K562 (cell line): ENCODE measurements around the gene INCENP. TPM values are rescaled to one million over a fixed set of nuclear protein-coding genes. Genes with fewer than 3 reads are reported as not detected.

ENCODE experiments used
- ATAC-seq: fragments of 200-7000 bp; cut with Tn5 transposase; 3 replicates; pipeline ENCODE4 v1.9.1; 2020; ENCODE audit warnings: moderate library complexity
- BruUV-seq: library from RNA; stranded (reverse); fragments of 400-500 nt; replicated peaks from 2 replicates; lab custom pipeline; 2021; lab: Mats Ljungman, UMichigan
- CTCF ChIA-PET: fragments of 300-600 bp; formaldehyde crosslinking; extraction: SDS; loops from one replicate; lab custom pipeline; 2021; ENCODE audit warnings: low intra/inter-chr PET ratio; lab: Yijun Ruan, JAX
- POLR2A ChIA-PET: fragments of 300-600, 350-650 bp; sonication (Branson Sonifier 250); formaldehyde crosslinking; extraction: SDS; loops from one replicate; lab custom pipeline; 2021; ENCODE audit warnings: antibody characterized with exemption, inconsistent platforms; lab: Yijun Ruan, JAX
- DNase-seq, 4 experiments: peaks; one replicate each; pipeline versions ENCODE4 v3.0.0 to v3.0.0-alpha.2; 2011 to 2018; ENCODE audit warnings: low spot score in 3 of 4, mixed read lengths in 3 of 4; ENCODE audit errors: extremely low read depth in 1 of 4
- FAIRE-seq: peaks from 2 replicates; lab custom pipeline; 2011; peaks lifted over from hg19 to GRCh38; lab: Jason Lieb, UNC
- H2AFZ ChIP-seq: 2 replicates; pipeline ENCODE4 v1.6.0; 2011; ENCODE audit warnings: low read depth, low read length, control low read depth, inconsistent platforms
- H3K27ac ChIP-seq: fragments of 200-600 bp; 3 replicates; pipeline ENCODE4 v1.8.0; 2011; ENCODE audit warnings: low read depth, mild to moderate bottlenecking, control low read depth, inconsistent platforms, low read length, moderate library complexity, mixed read lengths; ENCODE audit errors: extremely low read depth
- H3K27me3 ChIP-seq, 2 experiments: fragments of 300-600 bp in 1 of 2; 2 replicates in 1 of 2; 3 replicates in 1 of 2; pipeline versions ENCODE4 v1.6.0 to v1.8.0; 2011; ENCODE audit warnings: inconsistent platforms in 2 of 2, low read length in 2 of 2, mild to moderate bottlenecking in 1 of 2, mixed read lengths in 1 of 2, moderate library complexity in 1 of 2; ENCODE audit not compliant: control insufficient read depth in 2 of 2, insufficient read depth in 2 of 2
- H3K36me3 ChIP-seq: fragments of 300-600 bp; 3 replicates; pipeline ENCODE4 v1.8.0; 2011; ENCODE audit warnings: mild to moderate bottlenecking, low read length, inconsistent platforms; ENCODE audit not compliant: control insufficient read depth, insufficient read depth
- H3K4me1 ChIP-seq, 2 experiments: fragments of 200-600 bp in 1 of 2; replicated peaks in 1 of 2; 2 replicates in 1 of 2; 3 replicates in 1 of 2; pipeline versions ENCODE4 v1.5.1 to v1.8.0; 2011; ENCODE audit warnings: inconsistent platforms in 2 of 2, low read length in 2 of 2, mild to moderate bottlenecking in 1 of 2, mixed read lengths in 1 of 2, moderate library complexity in 1 of 2; ENCODE audit not compliant: control insufficient read depth in 2 of 2, insufficient read depth in 2 of 2
- H3K4me2 ChIP-seq: 2 replicates; pipeline ENCODE4 v1.6.1; 2011; ENCODE audit warnings: low read length, control low read depth, inconsistent platforms, mixed read lengths; ENCODE audit not compliant: insufficient read depth
- H3K4me3 ChIP-seq: fragments of 200-600 bp; sonication (generic), shearing (Covaris generic); 2 replicates; pipeline ENCODE4 v1.5.1; 2016; ENCODE audit warnings: control low read depth, inconsistent platforms
- H3K79me2 ChIP-seq: fragments of 200-600 bp; 3 replicates; pipeline ENCODE4 v1.8.0; 2011; ENCODE audit warnings: low read length, inconsistent platforms; ENCODE audit not compliant: control insufficient read depth, insufficient read depth
- H3K9ac ChIP-seq, 2 experiments: 2 replicates each; pipeline versions ENCODE4 v1.6.0 to v1.6.1; 2011; ENCODE audit warnings: low read depth in 2 of 2, low read length in 2 of 2, control low read depth in 1 of 2, inconsistent platforms in 1 of 2, mild to moderate bottlenecking in 1 of 2, mixed read lengths in 1 of 2; ENCODE audit not compliant: insufficient read depth in 1 of 2
- H3K9me1 ChIP-seq: one replicate; pipeline ENCODE4 v1.6.0; 2011; ENCODE audit warnings: inconsistent platforms, mild to moderate bottlenecking, low read length, moderate library complexity; ENCODE audit not compliant: control insufficient read depth, insufficient read depth
- H3K9me3 ChIP-seq: replicated peaks from 2 replicates; pipeline ENCODE4 v1.5.1; 2011; ENCODE audit warnings: low read depth, low read length, inconsistent platforms; ENCODE audit not compliant: control insufficient read depth, insufficient read depth
- H4K20me1 ChIP-seq: replicated peaks from 2 replicates; pipeline ENCODE4 v1.6.1; 2011; ENCODE audit warnings: low read length, inconsistent platforms, mixed read lengths; ENCODE audit not compliant: control insufficient read depth, insufficient read depth
- NR2C2 ChIP-seq, 2 experiments: fragments of 200-800 bp in 1 of 2; sonication (Bioruptor generic) in 1 of 2; sonication (generic) in 1 of 2; formaldehyde crosslinking in 1 of 2; IDR thresholded peaks; 2 replicates each; pipeline versions ENCODE4 v1.6.1 to v1.8.0; 2016 to 2022; ENCODE audit warnings: mild to moderate bottlenecking in 1 of 2, missing compliant biosample characterization in 1 of 2, missing genetic modification characterization in 1 of 2, missing genetic modification reagents in 1 of 2
- ZBTB2 ChIP-seq: fragments of 450-650 bp; IDR thresholded peaks from 2 replicates; pipeline ENCODE4 v1.6.1; 2016; ENCODE audit warnings: antibody characterized with exemption
- ZBTB5 ChIP-seq: fragments of 450-650 bp; IDR thresholded peaks from 2 replicates; pipeline ENCODE4 v1.6.1; 2017; ENCODE audit warnings: antibody characterized with exemption
- ZC3H11A ChIP-seq: IDR thresholded peaks from 2 replicates; pipeline ENCODE4 v1.6.1; 2012; ENCODE audit warnings: low read depth, low read length, improper control_type of control experiment
- WGBS: fragments of 100-300 bp; shearing (Covaris generic); methylation state at CpG from one replicate; pipeline ENCODE4 v1.1.6; 2016; ENCODE audit warnings: low coverage, mixed read lengths; ENCODE audit not compliant: insufficient coverage; ENCODE audit errors: missing lambda C conversion rate; 5-methylcytosine and 5-hydroxymethylcytosine counted together
- in situ Hi-C: fragments of 300-500 bp; cut with MboI; formaldehyde crosslinking; loops from 4 replicates; pipeline ENCODE4 v1.15.0; 2018; ENCODE audit warnings: inconsistent platforms, mixed read lengths
- intact Hi-C: fragments of 100-400 bp; cut with micrococcal nuclease; formaldehyde crosslinking; loops from 2 replicates; pipeline ENCODE4 v1.14.2; 2022
- polyA plus RNA-seq, 8 experiments: library from polyadenylated mRNA; depleted of rRNA in 4 of 8; stranded (reverse) in 5 of 8; unstranded in 3 of 8; fragments of >200 nt; fragmentation: Nextera tagmentation in 2 of 8; fragmentation: Illumina TruSeq in 1 of 8; extraction: Ambion mirVana in 2 of 8; extraction: Trizol in 1 of 8; gene quantifications; 2 replicates each; pipeline versions ENCODE4 v1.2.1 to v1.2.3, GENCODE V29; 2011 to 2014; ENCODE audit warnings: inconsistent platforms in 1 of 8, missing spikeins in 1 of 8
- total RNA-seq, 7 experiments: library from RNA; depleted of rRNA in 6 of 7; stranded (reverse); fragments of >200 nt in 6 of 7; fragmentation: Illumina TruSeq in 2 of 7; extraction: Trizol in 2 of 7; gene quantifications; 2 replicates each; pipeline versions ENCODE4 v1.2.1 to v1.2.3, GENCODE V29; 2011 to 2021; ENCODE audit warnings: low replicate concordance in 1 of 7

Gene INCENP
- total and polyA plus RNA-seq, 9 of the 15 experiments (the other 6 are each of a cell fraction or from before 2014, with no cell fraction given), result 1.1 to 97.9 (median 28.2) TPM

GRCh38 chr11:62190011-62190410, 66.2 kb downstream of the INCENP start, which contains the start of gene SCGB1D1:
TSS of gene SCGB1D1 (plus strand) at chr11:62190216. CDS start at chr11:62190285, 69 bp downstream.
- Histone ChIP-seq H4K20me1 (0 out of 2 replicates have a peak, but pooled peaks cover 4% of the 10 kb centered on the region), H3K9ac (no peak within 1 kb of the TSS), H3K9me3 (no peaks in the 10 kb centered on the region), H3K4me2 (no peak within 1 kb of the TSS), H3K36me3 (no peaks in the 10 kb centered on the region), H3K9me1 (no peaks in the 10 kb centered on the region), H3K4me1 (no peaks in the 10 kb centered on the region), H2AFZ (no peak within 1 kb of the TSS), H3K79me2 (no peaks in the 10 kb centered on the region), H3K4me3 (no peak within 1 kb of the TSS), H3K27me3 (peaks cover 27 to 55% of the 10 kb centered on the region in 2 experiments), H3K27ac (no peak within 1 kb of the TSS)
- in situ Hi-C loops, result no loop called here
- 0% methylated on average over 9 of the region's 9 CpGs for WGBS
- FAIRE-seq, result no peak
- ATAC-seq, result no peak
- no peak for TF ChIP-seq ZBTB5
- no peak for TF ChIP-seq ZC3H11A
- TF ChIP-seq ZBTB2, result no peak
- TF ChIP-seq NR2C2 (CRISPR knock-in tag; IDR thresholded peaks at IDR 0.05), result no peak
- TF ChIP-seq NR2C2 (tag; IDR thresholded peaks at IDR 0.05), result no peak
- intact Hi-C loops, result no loop called here
- BruUV-seq, result no TSS peak
- CTCF ChIA-PET, result no interaction called here
- POLR2A ChIA-PET, result no interaction called here
- DNase-seq, result no peak
